ENCODE data around the gene FOXN3.

The FOXN3 gene

GRCh38 chr14:89430391-89431236 lies 13.6 kb upstream of the FOXN3 start:
- DNase-seq, result no peak

- DNase-seq, result peak; percentile 68
Measured at GRCh38 chr14:89429199-89430181, 12.5 kb upstream of the FOXN3 start.

- peak; percentile 44 for DNase-seq
Measured at GRCh38 chr14:89428546-89429198, 11.6 kb upstream of the FOXN3 start.

GRCh38 chr14:89428173-89428523 lies 11.1 kb upstream of the FOXN3 start:
- no peak for DNase-seq

DNA sequence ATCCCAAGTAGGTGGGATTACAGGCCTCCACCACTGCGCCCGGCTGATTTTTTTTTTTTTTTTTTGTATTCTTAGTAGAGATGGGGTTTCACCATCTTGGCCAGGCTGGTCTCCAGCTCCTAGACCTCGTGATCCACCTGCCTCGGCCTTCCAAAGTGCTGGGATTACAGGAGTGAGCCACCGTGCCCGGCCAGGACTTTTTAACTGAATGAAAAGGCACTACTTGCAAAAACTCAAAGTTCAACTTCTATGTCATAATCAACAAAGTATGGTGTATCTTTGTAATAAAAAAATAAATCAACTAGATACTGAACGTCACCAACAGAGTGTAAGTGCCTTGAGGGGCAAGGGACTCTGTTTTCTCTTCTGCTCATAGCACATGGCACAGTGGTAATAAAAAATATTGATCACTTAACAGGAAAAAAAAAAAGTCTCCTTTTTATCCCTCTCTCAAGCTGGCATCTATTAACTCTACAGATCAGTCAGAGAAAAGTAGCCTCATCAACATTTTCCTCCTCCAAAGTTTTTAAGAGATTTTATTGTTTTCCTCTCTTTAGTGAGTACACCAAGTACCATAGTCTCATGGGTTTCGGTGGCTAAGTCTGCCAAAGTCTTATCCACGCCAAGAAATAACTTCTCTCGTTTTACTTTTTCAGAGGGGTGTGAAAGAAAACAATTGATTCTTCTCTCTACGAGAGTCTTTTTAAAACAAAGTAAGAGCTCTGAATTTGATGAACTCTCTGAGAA lies 10.6 kb upstream of the FOXN3 start:
- DNase-seq, result no peak

DNA sequence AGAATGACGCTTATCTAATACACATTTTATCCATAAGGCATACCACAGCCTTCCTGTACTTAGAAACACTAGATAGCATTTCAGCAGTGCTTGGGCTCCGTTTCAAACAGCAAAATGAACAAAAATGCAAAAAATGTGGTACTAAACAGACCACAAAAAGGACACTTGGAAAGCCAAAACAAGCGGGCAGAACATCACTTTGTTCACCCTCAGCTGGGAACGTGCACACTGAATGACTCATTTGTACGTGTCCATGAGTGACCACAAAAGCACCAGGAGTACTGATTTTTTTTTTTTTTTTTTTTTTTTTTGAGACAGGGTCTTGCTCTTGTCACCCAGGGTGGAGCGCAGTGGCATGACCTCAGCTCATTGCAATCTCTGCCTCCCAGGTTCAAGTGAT lies 8.9 kb upstream of the FOXN3 start:
- DNase-seq, result peak; percentile 99

DNA sequence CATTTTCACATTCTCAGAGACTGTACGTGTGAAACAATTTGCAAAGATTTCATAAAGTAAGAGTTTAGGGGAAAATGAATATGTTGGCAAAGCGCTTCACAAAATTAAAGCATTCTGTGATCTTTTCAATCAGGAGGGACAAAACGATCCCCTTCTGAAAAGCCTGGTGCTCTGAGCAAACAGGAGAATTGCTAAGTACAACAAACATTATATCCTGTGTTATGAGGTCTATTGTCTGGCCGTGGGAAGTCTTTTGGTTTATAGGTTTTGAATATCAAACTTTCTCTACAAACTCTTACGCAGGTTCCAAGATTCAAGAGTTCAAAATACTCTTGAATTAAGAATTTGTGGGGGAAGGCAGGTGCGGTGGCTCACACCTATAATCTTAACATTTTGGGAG lies 7.2 kb upstream of the FOXN3 start:
- no peak for DNase-seq

DNA sequence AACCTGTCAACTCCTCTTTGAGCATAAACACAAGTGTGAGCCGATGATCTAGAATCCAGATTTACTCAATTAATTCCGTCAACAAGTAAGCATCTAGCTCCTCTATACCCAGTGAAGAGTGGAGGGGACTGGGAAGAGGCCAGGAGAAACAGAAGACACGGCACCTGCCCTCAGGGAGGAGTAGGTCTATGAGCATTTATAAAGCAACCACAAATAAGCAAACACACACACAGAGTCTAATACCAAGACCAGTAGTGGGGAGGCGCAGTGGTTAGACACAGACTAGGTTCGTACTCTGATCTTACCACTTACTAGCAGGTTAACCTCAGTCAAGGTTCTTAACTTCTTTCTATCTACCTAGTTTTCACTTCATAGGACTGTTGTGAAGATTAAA lies 5.9 kb upstream of the FOXN3 start:
- DNase-seq, result no peak

- DNase-seq, result no peak
Measured at GRCh38 chr14:89422181-89422951, 5.3 kb upstream of the FOXN3 start.

GRCh38 chr14:89420502-89420901 lies 3.5 kb upstream of the FOXN3 start:
- DNase-seq, result no peak

GRCh38 chr14:89419973-89420482 lies 3.0 kb upstream of the FOXN3 start:
- DNase-seq, result no peak

GRCh38 chr14:89418976-89419375 lies 1.9 kb upstream of the FOXN3 start:
- DNase-seq, result no peak

DNA sequence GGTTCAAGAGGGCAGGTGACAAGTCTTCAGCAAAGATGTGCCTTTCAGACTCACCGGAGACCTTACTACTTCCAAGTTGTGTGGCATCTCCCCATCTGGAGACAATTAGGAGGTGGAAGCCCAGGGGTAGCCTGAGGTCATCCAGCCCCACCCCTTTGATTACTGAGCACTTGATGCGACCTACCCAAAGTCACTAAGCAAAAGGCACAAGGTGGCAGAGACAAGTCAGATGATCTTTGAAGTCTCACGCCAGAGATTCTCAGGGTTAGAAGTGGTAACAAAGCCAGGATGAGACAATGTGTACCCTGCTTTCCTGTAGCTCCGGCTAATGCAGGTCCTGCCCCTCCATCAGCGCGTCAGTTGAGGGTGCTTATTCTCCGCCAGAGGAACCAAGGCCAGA lies 1.4 kb upstream of the FOXN3 start:
- no peak for DNase-seq

DNA sequence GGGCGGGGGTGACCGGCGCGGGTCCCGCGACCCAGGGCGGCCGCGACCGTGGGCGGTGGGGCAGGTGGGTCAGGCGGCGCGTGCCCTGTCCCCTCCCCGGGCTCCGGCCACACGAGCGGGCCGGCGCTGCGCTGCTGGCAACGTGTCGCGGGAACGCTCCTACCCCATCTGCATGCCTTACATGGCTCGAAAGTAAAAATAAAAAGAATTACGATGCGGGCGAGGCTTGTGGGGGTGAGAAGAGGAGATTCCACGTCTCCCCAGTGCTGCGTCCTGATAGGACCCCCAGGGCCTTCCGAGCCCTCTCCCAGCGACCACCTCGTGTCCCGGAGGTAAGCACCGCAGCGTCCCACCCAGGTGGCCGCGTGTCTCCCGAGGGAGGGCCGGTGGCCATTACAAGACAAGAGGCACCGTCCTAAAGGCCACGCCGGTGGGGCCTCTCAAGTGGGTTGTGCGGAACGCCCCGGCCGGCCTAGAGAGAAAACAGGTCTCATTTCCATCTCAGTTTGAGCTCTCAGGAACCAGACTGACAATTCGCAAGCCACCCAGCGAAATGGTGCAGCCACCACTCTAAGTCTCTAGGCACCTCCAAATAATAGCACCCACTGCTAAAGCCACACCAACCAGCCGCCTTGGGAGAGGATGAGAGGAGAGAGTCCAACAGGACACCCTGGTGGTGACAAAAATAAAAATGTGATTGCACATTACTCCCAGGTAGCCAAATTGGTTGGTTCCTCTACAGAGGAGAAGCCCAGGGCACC lies 612 bp upstream of the FOXN3 start:
- peak; percentile 37 for DNase-seq

- peak; percentile 98 for DNase-seq
Measured at GRCh38 chr14:89416002-89416995, 734 bp downstream of the FOXN3 start.

DNA sequence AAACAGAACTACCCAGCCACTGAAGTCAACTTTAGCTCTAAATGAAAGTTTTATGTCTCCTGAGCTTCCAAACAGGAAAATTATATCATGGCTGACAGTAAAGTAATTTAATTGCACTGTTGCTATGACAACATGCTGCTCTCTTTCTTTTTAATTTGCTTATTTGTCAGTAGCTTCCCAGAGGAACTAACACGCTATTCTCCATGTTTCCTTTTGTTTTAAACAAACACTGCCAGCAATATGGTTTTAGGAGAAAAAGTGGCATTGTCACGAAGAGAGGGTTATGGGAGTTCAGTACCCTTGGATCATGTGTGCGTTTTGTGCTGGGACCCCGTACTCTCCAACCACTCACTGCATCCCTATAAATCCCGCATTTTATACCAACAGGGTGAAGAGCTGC lies 1.9 kb downstream of the FOXN3 start:
- DNase-seq, result no peak

DNA sequence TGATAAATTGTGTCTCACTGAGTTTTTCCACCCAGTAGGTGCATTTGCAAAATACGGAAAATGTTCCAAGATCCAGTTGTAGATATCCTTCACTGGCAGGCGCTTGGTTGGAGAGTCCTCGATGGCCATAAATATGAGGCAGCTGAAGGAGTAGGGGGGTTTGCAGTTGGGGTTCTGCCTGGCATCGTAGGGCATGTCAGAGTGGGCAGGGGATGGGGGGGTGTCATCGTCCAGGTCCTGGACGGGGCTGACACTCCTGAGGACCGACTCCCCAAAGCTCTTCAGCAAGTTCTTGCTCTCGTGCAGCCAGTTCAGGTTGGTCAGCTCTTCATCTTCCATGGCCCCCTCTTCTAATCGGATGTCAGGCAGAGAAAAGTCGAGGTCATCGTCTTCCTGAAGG lies 5.1 kb downstream of the FOXN3 start:
- no peak for DNase-seq

DNA sequence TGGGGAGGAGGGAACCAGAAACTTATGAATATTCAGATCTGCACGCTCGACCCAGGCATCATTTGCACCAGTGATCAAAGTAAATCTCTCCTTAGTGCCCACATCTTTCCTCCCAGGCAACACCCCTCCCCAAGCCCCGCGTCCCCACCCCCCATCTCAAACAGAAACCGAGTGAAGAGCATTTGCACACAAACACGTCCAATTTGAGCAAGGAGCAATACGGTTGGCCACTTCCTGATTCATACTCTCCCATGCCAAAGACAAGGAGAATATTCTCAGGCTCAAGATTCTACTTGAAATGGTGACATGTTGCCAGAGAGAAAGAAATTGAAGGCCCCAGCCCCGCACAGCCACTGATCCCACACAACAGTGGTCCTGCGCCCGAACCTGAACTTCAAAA lies 7.1 kb downstream of the FOXN3 start:
- no peak for DNase-seq
